C4-2B (cell line): ENCODE measurements around the gene ZDHHC7.

Experiments
- H3K27ac ChIP-seq: fragments of 450-650 bp; 2 replicates; pipeline ENCODE4 v1.5.1; 2017
- CTCF ChIP-seq: fragments of 450-650 bp; conservative IDR thresholded peaks from 2 replicates; pipeline ENCODE4 v1.5.1; 2017; ENCODE audit warnings: mild to moderate bottlenecking
- ZFX ChIP-seq: fragments of 450-650 bp; IDR thresholded peaks from 2 replicates; pipeline ENCODE4 v1.6.1; 2017

The ZDHHC7 gene

GRCh38 chr16:85047867-85048455 is 36.6 kb upstream of the ZDHHC7 start:
- no peak overlapping the region for H3K27ac ChIP-seq
- no peak for TF ChIP-seq ZFX
- TF ChIP-seq CTCF = no peak

GRCh38 chr16:85046931-85047866 is 35.9 kb upstream of the ZDHHC7 start:
- no peak for TF ChIP-seq CTCF

GRCh38 chr16:85046472-85046916 is 35.2 kb upstream of the ZDHHC7 start:
- no peak overlapping the region for H3K27ac ChIP-seq
- TF ChIP-seq CTCF = no peak
- TF ChIP-seq ZFX = no peak

More at GRCh38 chr16:85046931-85047866, 35.9 kb upstream of the ZDHHC7 start:
- H3K27ac ChIP-seq = no peak overlapping the region

- no peak overlapping the region for H3K27ac ChIP-seq
- TF ChIP-seq CTCF = no peak
- no peak for TF ChIP-seq ZFX
Measured at GRCh38 chr16:85045641-85046471, 34.5 kb upstream of the ZDHHC7 start.

GRCh38 chr16:85045077-85045476 is 33.7 kb upstream of the ZDHHC7 start:
- H3K27ac ChIP-seq = no peak overlapping the region
- TF ChIP-seq CTCF (no peak), ZFX (no peak)

GRCh38 chr16:85042606-85043005 is 31.3 kb upstream of the ZDHHC7 start:
- TF ChIP-seq ZFX (no peak), CTCF (no peak)
- H3K27ac ChIP-seq = no peak overlapping the region
